Endothelial cell (in vitro differentiated cells): ENCODE data around the gene USP49. TPM values are rescaled to one million over a fixed set of nuclear protein-coding genes. Genes with fewer than 3 reads are reported as not detected.

Experiments used
- DNase-seq: peaks from one replicate; pipeline ENCODE4 v3.0.0; 2021; ENCODE audit warnings: low spot score
- H3K27ac Mint-ChIP-seq: one replicate; pipeline ENCODE4 v1.8.0; 2021; ENCODE audit warnings: mixed read lengths, inconsistent platforms; ENCODE audit not compliant: unreplicated experiment
- H3K27me3 Mint-ChIP-seq: one replicate; pipeline ENCODE4 v1.8.0; 2021; ENCODE audit warnings: mild to moderate bottlenecking, moderate library complexity, mixed read lengths, inconsistent platforms; ENCODE audit not compliant: unreplicated experiment
- H3K36me3 Mint-ChIP-seq: one replicate; pipeline ENCODE4 v1.8.0; 2021; ENCODE audit warnings: mild to moderate bottlenecking, low read depth, mixed read lengths, inconsistent platforms; ENCODE audit not compliant: unreplicated experiment
- H3K4me1 Mint-ChIP-seq: one replicate; pipeline ENCODE4 v1.8.0; 2021; ENCODE audit warnings: mild to moderate bottlenecking, mixed read lengths, inconsistent platforms; ENCODE audit not compliant: unreplicated experiment
- H3K4me3 Mint-ChIP-seq: one replicate; pipeline ENCODE4 v1.8.0; 2021; ENCODE audit warnings: mild to moderate bottlenecking, mixed read lengths, inconsistent platforms; ENCODE audit not compliant: unreplicated experiment
- H3K9me3 Mint-ChIP-seq: one replicate; pipeline ENCODE4 v1.8.0; 2021; ENCODE audit warnings: mixed read lengths, inconsistent platforms; ENCODE audit not compliant: unreplicated experiment
- total RNA-seq: library from RNA; stranded (reverse); fragmentation: NEBNext Ultra II Directional; extraction: Animal tissue kit (Norgen Biotek cat#: 25700); gene quantifications from one replicate; pipeline ENCODE4 v1.2.1, GENCODE V29; 2021; ENCODE audit not compliant: unreplicated experiment
- TF ChIP-seq, protein P1 (sequence below): fragments of 200-600 bp; sonication (generic); IDR thresholded peaks from one replicate; pipeline ENCODE4 v1.5.0; 2021; ENCODE audit warnings: antibody characterized with exemption; ENCODE audit not compliant: unreplicated experiment

USP49 gene
- total RNA-seq, 1 donor from 2014 or later, result 7.1 TPM

GRCh38 chr6:41801380-41801779 lies 93.8 kb downstream of the USP49 start:
- H3K27ac Mint-ChIP-seq, result no peak overlapping the region
- H3K4me1 Mint-ChIP-seq, result no peaks in the 10 kb centered on the region
- TF ChIP-seq, protein P1, sequence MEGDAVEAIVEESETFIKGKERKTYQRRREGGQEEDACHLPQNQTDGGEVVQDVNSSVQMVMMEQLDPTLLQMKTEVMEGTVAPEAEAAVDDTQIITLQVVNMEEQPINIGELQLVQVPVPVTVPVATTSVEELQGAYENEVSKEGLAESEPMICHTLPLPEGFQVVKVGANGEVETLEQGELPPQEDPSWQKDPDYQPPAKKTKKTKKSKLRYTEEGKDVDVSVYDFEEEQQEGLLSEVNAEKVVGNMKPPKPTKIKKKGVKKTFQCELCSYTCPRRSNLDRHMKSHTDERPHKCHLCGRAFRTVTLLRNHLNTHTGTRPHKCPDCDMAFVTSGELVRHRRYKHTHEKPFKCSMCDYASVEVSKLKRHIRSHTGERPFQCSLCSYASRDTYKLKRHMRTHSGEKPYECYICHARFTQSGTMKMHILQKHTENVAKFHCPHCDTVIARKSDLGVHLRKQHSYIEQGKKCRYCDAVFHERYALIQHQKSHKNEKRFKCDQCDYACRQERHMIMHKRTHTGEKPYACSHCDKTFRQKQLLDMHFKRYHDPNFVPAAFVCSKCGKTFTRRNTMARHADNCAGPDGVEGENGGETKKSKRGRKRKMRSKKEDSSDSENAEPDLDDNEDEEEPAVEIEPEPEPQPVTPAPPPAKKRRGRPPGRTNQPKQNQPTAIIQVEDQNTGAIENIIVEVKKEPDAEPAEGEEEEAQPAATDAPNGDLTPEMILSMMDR, result peak; percentile 20
- H3K36me3 Mint-ChIP-seq, result peaks cover 4% of the 10 kb centered on the region
- DNase-seq, result no peak
- H3K9me3 Mint-ChIP-seq, result no peaks in the 10 kb centered on the region
- no peak overlapping the region for H3K4me3 Mint-ChIP-seq
- H3K27me3 Mint-ChIP-seq, result peaks cover 3% of the 10 kb centered on the region

DNA sequence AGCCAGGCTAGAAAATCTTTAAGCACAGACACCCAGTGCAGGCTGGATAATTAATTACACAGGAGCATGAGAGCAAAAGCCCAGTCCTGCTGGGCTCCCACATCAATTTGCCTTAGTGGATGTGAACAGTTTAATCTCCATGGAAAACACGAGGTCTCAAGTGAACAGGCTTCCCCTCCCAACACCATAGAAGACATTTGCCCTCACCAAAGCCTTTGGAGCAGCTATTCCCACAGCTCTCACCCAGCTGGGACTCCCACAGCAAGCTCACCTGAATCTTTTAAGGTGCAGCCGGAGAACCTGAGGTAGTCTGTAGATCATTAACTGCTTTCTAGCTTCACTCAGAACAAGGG lies 95.6 kb downstream of the USP49 start:
- Mint-ChIP-seq H3K4me1 (peaks cover 2% of the 10 kb centered on the region), H3K27ac (no peak overlapping the region), H3K36me3 (peaks cover 4% of the 10 kb centered on the region), H3K27me3 (peaks cover 4% of the 10 kb centered on the region), H3K4me3 (no peak overlapping the region), H3K9me3 (no peaks in the 10 kb centered on the region)
- TF ChIP-seq, protein P1, result no peak
- no peak for DNase-seq

- TF ChIP-seq, protein P1, result no peak
- Mint-ChIP-seq H3K4me3 (no peak overlapping the region), H3K27ac (no peak overlapping the region), H3K36me3 (peaks cover 4% of the 10 kb centered on the region), H3K27me3 (peaks cover 2% of the 10 kb centered on the region), H3K4me1 (peaks cover 2% of the 10 kb centered on the region), H3K9me3 (no peaks in the 10 kb centered on the region)
- DNase-seq, result no peak
Measured at GRCh38 chr6:41798901-41799558, 96.1 kb downstream of the USP49 start.

DNA sequence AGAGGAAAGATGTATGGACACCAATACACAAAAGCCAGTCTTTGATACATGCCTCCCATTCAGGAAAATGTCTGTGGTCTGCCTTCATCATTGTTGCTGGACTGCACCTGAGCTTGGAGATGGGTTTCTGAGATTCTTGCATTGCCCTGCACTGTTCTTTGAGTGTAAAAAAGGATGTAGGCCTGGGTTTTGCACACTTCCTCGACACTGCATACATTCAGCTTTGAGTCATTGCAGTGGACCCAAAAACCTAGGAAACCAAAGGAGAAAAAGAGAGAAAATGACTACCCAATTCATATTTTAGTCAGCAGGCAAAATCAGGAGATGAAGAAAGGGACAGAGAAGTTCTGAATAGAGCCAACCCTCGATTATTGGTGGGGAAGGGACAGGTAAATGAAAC lies 98.7 kb downstream of the USP49 start:
- Mint-ChIP-seq H3K4me1 (peaks cover 2% of the 10 kb centered on the region), H3K27ac (no peak overlapping the region), H3K4me3 (no peak overlapping the region), H3K9me3 (no peaks in the 10 kb centered on the region), H3K27me3 (peaks cover 2% of the 10 kb centered on the region), H3K36me3 (peaks cover 4% of the 10 kb centered on the region)
- no peak for DNase-seq
- TF ChIP-seq, protein P1, result no peak

DNA sequence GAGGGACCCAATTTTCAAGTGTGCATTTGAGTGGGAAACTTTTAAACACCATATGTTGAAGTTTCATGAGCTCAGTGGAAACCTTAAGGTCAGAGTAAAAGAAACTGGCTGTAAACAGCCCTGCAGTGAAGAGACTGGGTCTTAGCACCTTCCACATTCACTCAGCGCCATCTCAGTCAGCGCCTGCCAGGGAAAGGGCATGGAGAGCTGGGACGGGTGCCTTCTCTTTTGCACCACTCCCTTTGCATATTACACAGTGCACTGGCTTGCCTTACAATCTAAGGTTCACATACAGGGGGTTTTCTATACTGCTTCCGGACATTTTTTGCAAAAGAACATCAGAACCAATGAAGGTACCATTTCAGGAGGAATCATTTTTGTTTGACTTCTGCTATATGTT lies 103.2 kb downstream of the USP49 start:
- H3K27ac Mint-ChIP-seq, result no peak overlapping the region
- no peak overlapping the region for H3K4me3 Mint-ChIP-seq
- peaks cover 11% of the 10 kb centered on the region for H3K4me1 Mint-ChIP-seq
- H3K9me3 Mint-ChIP-seq, result no peaks in the 10 kb centered on the region
- DNase-seq, result no peak
- TF ChIP-seq, protein P1, result no peak
- H3K36me3 Mint-ChIP-seq, result peaks cover 3% of the 10 kb centered on the region
- peaks cover 4% of the 10 kb centered on the region for H3K27me3 Mint-ChIP-seq
